CD14-positive monocyte (primary cell): Measurements from ENCODE around the gene SLC17A4. TPM values are rescaled to one million over a fixed set of nuclear protein-coding genes. Genes with fewer than 3 reads are reported as not detected.

ENCODE experiments used
- DNase-seq, 3 donors: peaks; one replicate each; pipeline ENCODE4 v3.0.0-alpha.2; 2011 to 2022
- H2AFZ ChIP-seq: 2 replicates; pipeline ENCODE4 v1.6.0; 2012; ENCODE audit warnings: mild to moderate bottlenecking, low read depth, low read length, inconsistent platforms; ENCODE audit not compliant: insufficient read depth, poor library complexity, severe bottlenecking
- H3K27ac ChIP-seq, 2 donors: 1 replicate in 1 of 2; 2 replicates in 1 of 2; pipeline ENCODE4 v1.5.1; 2012 to 2013; ENCODE audit warnings: low read length in 2 of 2, control low read depth in 1 of 2, inconsistent platforms in 1 of 2, low read depth in 1 of 2, mild to moderate bottlenecking in 1 of 2
- H3K27me3 ChIP-seq, 2 donors: one replicate each; pipeline versions ENCODE4 v1.6.0 to v1.6.1; 2011 to 2013; ENCODE audit warnings: low read length in 2 of 2; ENCODE audit not compliant: control insufficient read depth in 2 of 2, insufficient read depth in 2 of 2
- H3K36me3 ChIP-seq, 2 donors: replicated peaks in 1 of 2; 1 replicate in 1 of 2; 2 replicates in 1 of 2; pipeline versions ENCODE4 v1.5.1 to v1.6.1; 2012 to 2013; ENCODE audit warnings: low read length in 2 of 2, control low read depth in 1 of 2, inconsistent platforms in 1 of 2, mild to moderate bottlenecking in 1 of 2; ENCODE audit not compliant: insufficient read depth in 2 of 2, control insufficient read depth in 1 of 2
- H3K4me1 ChIP-seq, 2 donors: 1 replicate in 1 of 2; 2 replicates in 1 of 2; pipeline versions ENCODE4 v1.5.1 to v1.6.1; 2012 to 2013; ENCODE audit warnings: low read length in 2 of 2, control low read depth in 1 of 2, inconsistent platforms in 1 of 2, mild to moderate bottlenecking in 1 of 2, moderate library complexity in 1 of 2; ENCODE audit not compliant: insufficient read depth in 2 of 2, control insufficient read depth in 1 of 2
- H3K4me2 ChIP-seq: replicated peaks from 2 replicates; pipeline ENCODE3; 2012; ENCODE audit warnings: low read length, moderate library complexity, mild to moderate bottlenecking; ENCODE audit not compliant: poor library complexity, severe bottlenecking; ENCODE audit errors: extremely low read depth
- H3K4me3 ChIP-seq, 3 experiments: fragments of 200-600 bp in 1 of 3; sonication (generic) in 1 of 3; replicated peaks in 1 of 3; 1 replicate in 2 of 3; 2 replicates in 1 of 3; pipeline ENCODE4 v1.5.1; 2011 to 2013; ENCODE audit warnings: low read length in 3 of 3, mild to moderate bottlenecking in 3 of 3, control low read depth in 2 of 3, low read depth in 2 of 3, inconsistent platforms in 1 of 3, moderate library complexity in 1 of 3
- H3K79me2 ChIP-seq: 2 replicates; pipeline ENCODE4 v1.6.0; 2012; ENCODE audit warnings: mild to moderate bottlenecking, control low read depth, inconsistent platforms, low read length, moderate library complexity; ENCODE audit not compliant: insufficient read depth
- H3K9ac ChIP-seq: 2 replicates; pipeline ENCODE4 v1.6.0; 2017; ENCODE audit warnings: low read length, mild to moderate bottlenecking; ENCODE audit not compliant: insufficient read depth, poor library complexity, severe bottlenecking
- H3K9me3 ChIP-seq, 2 donors: replicated peaks in 1 of 2; 1 replicate in 1 of 2; 2 replicates in 1 of 2; pipeline versions ENCODE4 v1.5.1 to v1.6.1; 2012 to 2013; ENCODE audit warnings: low read length in 2 of 2, control low read depth in 1 of 2; ENCODE audit not compliant: control insufficient read depth in 1 of 2, insufficient read depth in 1 of 2
- H4K20me1 ChIP-seq: 2 replicates; pipeline ENCODE4 v1.6.0; 2012; ENCODE audit warnings: mild to moderate bottlenecking, low read length, control low read depth, moderate library complexity; ENCODE audit not compliant: insufficient read depth
- H3K27ac Mint-ChIP-seq, 7 donors: one replicate each; pipeline ENCODE4 v1.8.0; 2020; ENCODE audit warnings: mild to moderate bottlenecking in 7 of 7, mixed read lengths in 7 of 7, moderate library complexity in 6 of 7, inconsistent platforms in 2 of 7
- H3K27me3 Mint-ChIP-seq, 3 donors: one replicate each; pipeline ENCODE4 v1.8.0; 2021 to 2022; ENCODE audit warnings: low read depth in 3 of 3, mild to moderate bottlenecking in 3 of 3, mixed read lengths in 3 of 3, moderate library complexity in 3 of 3, inconsistent platforms in 1 of 3
- H3K36me3 Mint-ChIP-seq, 2 donors: one replicate each; pipeline ENCODE4 v1.8.0; 2020; ENCODE audit warnings: mixed read lengths in 2 of 2, inconsistent platforms in 1 of 2, mild to moderate bottlenecking in 1 of 2
- H3K4me1 Mint-ChIP-seq: one replicate; pipeline ENCODE4 v1.8.0; 2020; ENCODE audit warnings: mild to moderate bottlenecking, mixed read lengths
- H3K4me3 Mint-ChIP-seq, 2 donors: one replicate each; pipeline ENCODE4 v1.8.0; 2020; ENCODE audit warnings: mild to moderate bottlenecking in 2 of 2, mixed read lengths in 2 of 2, moderate library complexity in 1 of 2
- H3K9me3 Mint-ChIP-seq, 7 donors: one replicate each; pipeline ENCODE4 v1.8.0; 2020 to 2022; ENCODE audit warnings: mixed read lengths in 7 of 7, mild to moderate bottlenecking in 6 of 7, moderate library complexity in 6 of 7, inconsistent platforms in 2 of 7
- CTCF ChIP-seq: fragments of 200-600 bp; IDR thresholded peaks from one replicate; pipeline ENCODE4 v1.8.0; 2022; ENCODE audit warnings: antibody characterized with exemption, mild to moderate bottlenecking
- WGBS: methylation state at CpG from one replicate; pipeline ENCODE4 v1.1.5; 2013; ENCODE audit warnings: missing lambda C conversion rate; ENCODE audit not compliant: insufficient coverage; 5-methylcytosine and 5-hydroxymethylcytosine counted together
- intact Hi-C, 2 donors: fragments of 100-400 bp; cut with micrococcal nuclease; formaldehyde crosslinking; loops; one replicate each; pipeline versions ENCODE4 v1.15.0 to v1.15.1; 2023
- polyA plus RNA-seq, 3 donors: library from polyadenylated mRNA; depleted of rRNA in 1 of 3; unstranded in 2 of 3; stranded (reverse) in 1 of 3; fragments of 300-500 nt in 2 of 3; fragments of >200 nt in 1 of 3; fragmentation: Illumina TruSeq in 2 of 3; gene quantifications; 1 replicate in 2 of 3; 2 replicates in 1 of 3; pipeline ENCODE4 v1.2.3, GENCODE V29; 2012 to 2021

The SLC17A4 gene
- polyA plus RNA-seq, 3 donors = not detected

DNA sequence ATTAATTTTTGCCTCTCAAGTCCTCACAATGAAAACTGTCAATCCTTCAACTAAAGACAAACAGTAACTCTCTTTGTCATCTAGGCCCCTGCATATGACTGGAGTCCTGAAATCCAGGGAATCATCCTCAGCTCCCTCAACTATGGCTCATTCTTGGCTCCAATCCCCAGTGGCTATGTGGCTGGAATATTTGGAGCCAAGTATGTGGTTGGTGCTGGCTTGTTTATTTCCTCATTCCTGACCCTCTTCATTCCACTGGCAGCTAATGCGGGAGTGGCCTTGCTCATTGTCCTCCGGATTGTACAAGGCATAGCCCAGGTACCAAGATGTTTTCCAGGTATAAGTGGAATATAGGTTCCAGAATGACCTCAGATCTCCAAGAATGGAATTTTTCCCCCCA lies 15.4 kb downstream of the SLC17A4 start:
- intact Hi-C loops = no loop called here
- Histone ChIP-seq H3K4me3 (no peak overlapping the region), H2AFZ (no peak overlapping the region), H3K36me3 (no peaks in the 10 kb centered on the region), H4K20me1 (no peaks in the 10 kb centered on the region), H3K27ac (no peak overlapping the region), H3K4me2 (no peak overlapping the region), H3K9ac (no peak overlapping the region), H3K27me3 (no peaks in the 10 kb centered on the region), H3K4me1 (no peaks in the 10 kb centered on the region), H3K79me2 (no peaks in the 10 kb centered on the region), H3K9me3 (no peaks in the 10 kb centered on the region)
- no peaks in the 10 kb centered on the region for H3K4me1 Mint-ChIP-seq
- H3K27ac Mint-ChIP-seq = no peak overlapping the region
- no CpG with 5 or more reads among the region's 2 CpGs for WGBS
- no peak for TF ChIP-seq CTCF
- no peaks in the 10 kb centered on the region for H3K36me3 Mint-ChIP-seq
- peaks cover 0 to 5% (median 3%) of the 10 kb centered on the region in 3 donors for H3K27me3 Mint-ChIP-seq
- H3K4me3 Mint-ChIP-seq = no peak overlapping the region
- no peak for DNase-seq
- peaks cover 0 to 2% (median 0%) of the 10 kb centered on the region in 7 donors for H3K9me3 Mint-ChIP-seq

GRCh38 chr6:25774120-25774715 lies 19.7 kb downstream of the SLC17A4 start:
- Histone ChIP-seq H3K36me3 (no peaks in the 10 kb centered on the region), H3K9ac (no peak overlapping the region), H3K4me3 (no peak overlapping the region), H3K4me1 (no peaks in the 10 kb centered on the region), H3K27me3 (no peaks in the 10 kb centered on the region), H3K27ac (no peak overlapping the region), H2AFZ (no peak overlapping the region), H3K9me3 (no peaks in the 10 kb centered on the region), H4K20me1 (no peaks in the 10 kb centered on the region), H3K4me2 (no peak overlapping the region), H3K79me2 (no peaks in the 10 kb centered on the region)
- no peaks in the 10 kb centered on the region for H3K36me3 Mint-ChIP-seq
- H3K27me3 Mint-ChIP-seq = peaks cover 1 to 5% (median 3%) of the 10 kb centered on the region in 3 donors
- H3K4me1 Mint-ChIP-seq = no peaks in the 10 kb centered on the region
- 63% methylated on average over 1 of the region's 2 CpGs for WGBS
- no peak for TF ChIP-seq CTCF
- H3K4me3 Mint-ChIP-seq = no peak overlapping the region
- peaks cover 0 to 2% (median 0%) of the 10 kb centered on the region in 7 donors for H3K9me3 Mint-ChIP-seq
- DNase-seq = no peak
- intact Hi-C loops = no loop called here
- no peak overlapping the region for H3K27ac Mint-ChIP-seq
